Liver (tissue), 9 donors: ENCODE data around the gene PTPRN2. TPM values are rescaled to one million over a fixed set of nuclear protein-coding genes. Genes with fewer than 3 reads are reported as not detected.

ENCODE experiments used
- DNase-seq: peaks from one replicate; pipeline ENCODE4 v3.0.0-alpha.2; 2017; ENCODE audit warnings: low spot score
- H3K27ac ChIP-seq, 2 donors: one replicate each; pipeline ENCODE4 v1.7.0; 2013; ENCODE audit warnings: inconsistent platforms in 2 of 2, low read length in 2 of 2, control low read depth in 1 of 2, low read depth in 1 of 2, mild to moderate bottlenecking in 1 of 2
- H3K27me3 ChIP-seq, 4 donors: one replicate each; pipeline versions ENCODE4 v1.6.1 to v1.7.0; 2013; ENCODE audit warnings: low read length in 3 of 4, inconsistent platforms in 1 of 4, mild to moderate bottlenecking in 1 of 4, moderate library complexity in 1 of 4; ENCODE audit not compliant: control insufficient read depth in 4 of 4, insufficient read depth in 4 of 4
- H3K36me3 ChIP-seq, 4 donors: one replicate each; pipeline versions ENCODE4 v1.6.1 to v1.7.0; 2013; ENCODE audit warnings: low read length in 3 of 4, mild to moderate bottlenecking in 3 of 4, low read depth in 1 of 4, moderate library complexity in 1 of 4; ENCODE audit not compliant: control insufficient read depth in 4 of 4, insufficient read depth in 3 of 4
- H3K4me1 ChIP-seq, 4 donors: one replicate each; pipeline versions ENCODE4 v1.6.1 to v1.7.0; 2013; ENCODE audit warnings: low read length in 3 of 4, mild to moderate bottlenecking in 3 of 4, moderate library complexity in 1 of 4; ENCODE audit not compliant: control insufficient read depth in 4 of 4, insufficient read depth in 4 of 4
- H3K4me3 ChIP-seq, 3 donors: one replicate each; pipeline versions ENCODE4 v1.6.1 to v1.7.0; 2013; ENCODE audit warnings: low read length in 3 of 3, control low read depth in 1 of 3, low read depth in 1 of 3, mild to moderate bottlenecking in 1 of 3
- H3K9ac ChIP-seq, 2 donors: one replicate each; pipeline ENCODE4 v1.7.0; 2013; ENCODE audit warnings: low read length in 2 of 2, mild to moderate bottlenecking in 2 of 2, moderate library complexity in 2 of 2, control low read depth in 1 of 2, low read depth in 1 of 2
- H3K9me3 ChIP-seq, 4 donors: one replicate each; pipeline versions ENCODE4 v1.6.1 to v1.7.0; 2013; ENCODE audit warnings: low read length in 3 of 4; ENCODE audit not compliant: control insufficient read depth in 4 of 4
- EGR1 ChIP-seq, 2 donors: IDR thresholded peaks; 2 replicates each; pipeline ENCODE4 v1.6.1; 2016 to 2018; ENCODE audit warnings: antibody characterized with exemption in 2 of 2, low read depth in 2 of 2
- FOXA1 ChIP-seq: IDR thresholded peaks from 2 replicates; pipeline ENCODE4 v1.6.1; 2016; ENCODE audit warnings: antibody characterized with exemption
- FOXA2 ChIP-seq: IDR thresholded peaks from 2 replicates; pipeline ENCODE4 v1.6.1; 2016; ENCODE audit warnings: antibody characterized with exemption
- GABPA ChIP-seq, 2 donors: IDR thresholded peaks in 1 of 2; conservative IDR thresholded peaks in 1 of 2; 2 replicates each; pipeline ENCODE4 v1.6.1; 2016; ENCODE audit warnings: antibody characterized with exemption in 2 of 2, mild to moderate bottlenecking in 1 of 2, moderate library complexity in 1 of 2
- HNF4A ChIP-seq, 2 donors: conservative IDR thresholded peaks; 2 replicates each; pipeline ENCODE4 v1.6.1; 2016; ENCODE audit warnings: antibody characterized with exemption in 2 of 2, mild to moderate bottlenecking in 2 of 2
- HNF4G ChIP-seq: IDR thresholded peaks from 2 replicates; pipeline ENCODE4 v1.6.1; 2016; ENCODE audit warnings: antibody characterized with exemption
- JUND ChIP-seq, 2 donors: IDR thresholded peaks; 2 replicates each; pipeline ENCODE4 v1.6.1; 2016; ENCODE audit warnings: antibody characterized with exemption in 2 of 2
- NR2F2 ChIP-seq: IDR thresholded peaks from 2 replicates; pipeline ENCODE4 v1.6.1; 2016; ENCODE audit warnings: antibody characterized with exemption
- RAD21 ChIP-seq, 2 donors: IDR thresholded peaks; 2 replicates each; pipeline ENCODE4 v1.6.1; 2016; ENCODE audit warnings: antibody characterized with exemption in 2 of 2, mild to moderate bottlenecking in 2 of 2
- RXRA ChIP-seq, 2 donors: IDR thresholded peaks; 2 replicates each; pipeline ENCODE4 v1.6.1; 2017 to 2018; ENCODE audit warnings: antibody characterized with exemption in 2 of 2, mild to moderate bottlenecking in 1 of 2
- SP1 ChIP-seq: IDR thresholded peaks from 2 replicates; pipeline ENCODE4 v1.6.1; 2018; ENCODE audit warnings: antibody characterized with exemption, mild to moderate bottlenecking
- TAF1 ChIP-seq: conservative IDR thresholded peaks from 2 replicates; pipeline ENCODE4 v1.6.1; 2016; ENCODE audit warnings: antibody characterized with exemption, mild to moderate bottlenecking
- YY1 ChIP-seq: IDR thresholded peaks from 2 replicates; pipeline ENCODE4 v1.6.1; 2016; ENCODE audit warnings: antibody characterized with exemption, mild to moderate bottlenecking
- WGBS: extraction: QIAGEN DNeasy Blood & Tissue Kit; methylation state at CpG from one replicate; pipeline ENCODE4 v1.1.7; 2013; 5-methylcytosine and 5-hydroxymethylcytosine counted together
- polyA plus RNA-seq, 2 donors: library from polyadenylated mRNA; stranded (reverse) in 1 of 2; unstranded in 1 of 2; fragments of 200-250 nt in 1 of 2; fragments of >200 nt in 1 of 2; fragmentation: Nextera tagmentation in 1 of 2; extraction: Ambion mirVana in 1 of 2; gene quantifications; one replicate each; pipeline versions ENCODE4 v1.2.1 to v1.2.3, GENCODE V29; 2013 to 2015
- total RNA-seq, 2 donors: library from RNA; depleted of rRNA; stranded (reverse); fragments of >200 nt; gene quantifications; one replicate each; pipeline ENCODE4 v1.2.3, GENCODE V29; 2014
- TF ChIP-seq, protein P1 (sequence below): fragments of 150-350 bp; IDR thresholded peaks from 2 replicates; pipeline ENCODE4 v1.5.1; 2017; ENCODE audit warnings: improper control_type of control experiment, low read depth, low read length; ENCODE audit not compliant: missing input control
- TF ChIP-seq, protein P2 (sequence below): IDR thresholded peaks from 2 replicates; pipeline ENCODE4 v1.6.1; 2016; ENCODE audit warnings: antibody characterized with exemption
- TF ChIP-seq, protein P3 (sequence below): IDR thresholded peaks from 2 replicates; pipeline ENCODE4 v1.6.1; 2016; ENCODE audit warnings: antibody characterized with exemption, mild to moderate bottlenecking
- TF ChIP-seq, protein P4 (sequence below): IDR thresholded peaks from 2 replicates; pipeline ENCODE4 v1.6.1; 2016; ENCODE audit warnings: antibody characterized with exemption
- donor health status: healthy.
- donor health status: healthy.
- donor health status: healthy.
- donor health status: healthy.
- donor health status: healthy.

Gene PTPRN2
- total and polyA plus RNA-seq, 4 donors = 0.75 to 1.9 (median 1.1) TPM

DNA sequence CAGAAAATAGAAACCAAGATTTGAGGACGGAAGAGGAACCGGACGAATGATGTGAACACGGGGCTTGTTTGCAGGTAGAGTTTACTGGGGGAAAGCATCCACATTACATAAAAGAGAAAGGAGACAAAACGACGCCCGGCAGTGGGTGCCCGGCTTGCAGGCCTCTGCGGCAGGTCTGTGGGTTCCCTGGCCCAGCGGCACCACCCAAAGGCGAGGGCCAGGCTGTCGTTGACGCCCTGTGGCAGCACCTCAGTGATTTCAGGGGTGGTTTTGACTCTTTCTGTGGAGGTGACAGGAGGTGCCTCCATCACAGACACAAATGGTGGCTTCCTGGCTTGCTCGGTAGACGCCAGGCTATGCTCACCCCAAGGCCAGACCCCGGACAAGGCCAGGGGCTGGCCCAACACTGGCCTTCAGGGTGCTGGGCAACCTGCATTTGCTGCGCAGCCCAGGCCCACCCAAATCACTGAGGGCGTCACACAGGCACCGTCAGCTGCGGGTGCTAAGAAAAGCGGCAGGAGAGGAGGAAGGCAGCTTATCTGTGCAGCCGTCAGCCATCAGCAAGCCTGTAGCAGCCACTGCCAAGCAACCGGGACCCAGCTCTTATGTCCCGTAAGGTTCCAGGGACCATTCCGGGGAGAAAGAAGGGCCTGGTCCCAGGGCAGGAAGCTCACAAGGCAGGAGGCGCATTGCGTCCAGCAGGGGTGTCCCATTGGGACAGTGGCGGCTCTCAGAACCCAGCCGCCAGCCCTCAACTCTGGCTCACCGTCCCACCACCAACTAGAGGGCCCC lies 230.3 kb downstream of the PTPRN2 start:
- DNase-seq = no peak
- H3K4me1 ChIP-seq = no peaks in the 10 kb centered on the region

More for the DNA sequence above, 230.3 kb downstream of the PTPRN2 start:
- H3K36me3 ChIP-seq = no peaks in the 10 kb centered on the region
- H3K4me3 ChIP-seq = no peak overlapping the region
- no peak for TF ChIP-seq RXRA (IDR thresholded peaks at IDR 0.05)
- TF ChIP-seq YY1 = no peak
- TF ChIP-seq, protein P1, sequence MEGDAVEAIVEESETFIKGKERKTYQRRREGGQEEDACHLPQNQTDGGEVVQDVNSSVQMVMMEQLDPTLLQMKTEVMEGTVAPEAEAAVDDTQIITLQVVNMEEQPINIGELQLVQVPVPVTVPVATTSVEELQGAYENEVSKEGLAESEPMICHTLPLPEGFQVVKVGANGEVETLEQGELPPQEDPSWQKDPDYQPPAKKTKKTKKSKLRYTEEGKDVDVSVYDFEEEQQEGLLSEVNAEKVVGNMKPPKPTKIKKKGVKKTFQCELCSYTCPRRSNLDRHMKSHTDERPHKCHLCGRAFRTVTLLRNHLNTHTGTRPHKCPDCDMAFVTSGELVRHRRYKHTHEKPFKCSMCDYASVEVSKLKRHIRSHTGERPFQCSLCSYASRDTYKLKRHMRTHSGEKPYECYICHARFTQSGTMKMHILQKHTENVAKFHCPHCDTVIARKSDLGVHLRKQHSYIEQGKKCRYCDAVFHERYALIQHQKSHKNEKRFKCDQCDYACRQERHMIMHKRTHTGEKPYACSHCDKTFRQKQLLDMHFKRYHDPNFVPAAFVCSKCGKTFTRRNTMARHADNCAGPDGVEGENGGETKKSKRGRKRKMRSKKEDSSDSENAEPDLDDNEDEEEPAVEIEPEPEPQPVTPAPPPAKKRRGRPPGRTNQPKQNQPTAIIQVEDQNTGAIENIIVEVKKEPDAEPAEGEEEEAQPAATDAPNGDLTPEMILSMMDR = no peak
- no peak for TF ChIP-seq RAD21 (IDR thresholded peaks at IDR 0.05)
- no peak for TF ChIP-seq JUND (IDR thresholded peaks at IDR 0.05)
- TF ChIP-seq, protein P2, sequence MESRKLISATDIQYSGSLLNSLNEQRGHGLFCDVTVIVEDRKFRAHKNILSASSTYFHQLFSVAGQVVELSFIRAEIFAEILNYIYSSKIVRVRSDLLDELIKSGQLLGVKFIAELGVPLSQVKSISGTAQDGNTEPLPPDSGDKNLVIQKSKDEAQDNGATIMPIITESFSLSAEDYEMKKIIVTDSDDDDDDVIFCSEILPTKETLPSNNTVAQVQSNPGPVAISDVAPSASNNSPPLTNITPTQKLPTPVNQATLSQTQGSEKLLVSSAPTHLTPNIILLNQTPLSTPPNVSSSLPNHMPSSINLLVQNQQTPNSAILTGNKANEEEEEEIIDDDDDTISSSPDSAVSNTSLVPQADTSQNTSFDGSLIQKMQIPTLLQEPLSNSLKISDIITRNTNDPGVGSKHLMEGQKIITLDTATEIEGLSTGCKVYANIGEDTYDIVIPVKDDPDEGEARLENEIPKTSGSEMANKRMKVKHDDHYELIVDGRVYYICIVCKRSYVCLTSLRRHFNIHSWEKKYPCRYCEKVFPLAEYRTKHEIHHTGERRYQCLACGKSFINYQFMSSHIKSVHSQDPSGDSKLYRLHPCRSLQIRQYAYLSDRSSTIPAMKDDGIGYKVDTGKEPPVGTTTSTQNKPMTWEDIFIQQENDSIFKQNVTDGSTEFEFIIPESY = no peak
- no peak for TF ChIP-seq EGR1 (IDR thresholded peaks at IDR 0.05; ENCODE audit: low read depth in 2 of 2)
- TF ChIP-seq FOXA1 = no peak
- no peak for TF ChIP-seq FOXA2
- TF ChIP-seq, protein P3, sequence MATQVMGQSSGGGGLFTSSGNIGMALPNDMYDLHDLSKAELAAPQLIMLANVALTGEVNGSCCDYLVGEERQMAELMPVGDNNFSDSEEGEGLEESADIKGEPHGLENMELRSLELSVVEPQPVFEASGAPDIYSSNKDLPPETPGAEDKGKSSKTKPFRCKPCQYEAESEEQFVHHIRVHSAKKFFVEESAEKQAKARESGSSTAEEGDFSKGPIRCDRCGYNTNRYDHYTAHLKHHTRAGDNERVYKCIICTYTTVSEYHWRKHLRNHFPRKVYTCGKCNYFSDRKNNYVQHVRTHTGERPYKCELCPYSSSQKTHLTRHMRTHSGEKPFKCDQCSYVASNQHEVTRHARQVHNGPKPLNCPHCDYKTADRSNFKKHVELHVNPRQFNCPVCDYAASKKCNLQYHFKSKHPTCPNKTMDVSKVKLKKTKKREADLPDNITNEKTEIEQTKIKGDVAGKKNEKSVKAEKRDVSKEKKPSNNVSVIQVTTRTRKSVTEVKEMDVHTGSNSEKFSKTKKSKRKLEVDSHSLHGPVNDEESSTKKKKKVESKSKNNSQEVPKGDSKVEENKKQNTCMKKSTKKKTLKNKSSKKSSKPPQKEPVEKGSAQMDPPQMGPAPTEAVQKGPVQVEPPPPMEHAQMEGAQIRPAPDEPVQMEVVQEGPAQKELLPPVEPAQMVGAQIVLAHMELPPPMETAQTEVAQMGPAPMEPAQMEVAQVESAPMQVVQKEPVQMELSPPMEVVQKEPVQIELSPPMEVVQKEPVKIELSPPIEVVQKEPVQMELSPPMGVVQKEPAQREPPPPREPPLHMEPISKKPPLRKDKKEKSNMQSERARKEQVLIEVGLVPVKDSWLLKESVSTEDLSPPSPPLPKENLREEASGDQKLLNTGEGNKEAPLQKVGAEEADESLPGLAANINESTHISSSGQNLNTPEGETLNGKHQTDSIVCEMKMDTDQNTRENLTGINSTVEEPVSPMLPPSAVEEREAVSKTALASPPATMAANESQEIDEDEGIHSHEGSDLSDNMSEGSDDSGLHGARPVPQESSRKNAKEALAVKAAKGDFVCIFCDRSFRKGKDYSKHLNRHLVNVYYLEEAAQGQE = no peak
- no peak for TF ChIP-seq HNF4A (conservative IDR thresholded peaks at IDR 0.05)
- no peak for TF ChIP-seq HNF4G
- no peak for TF ChIP-seq SP1
- TF ChIP-seq TAF1 = no peak
- TF ChIP-seq, protein P4, sequence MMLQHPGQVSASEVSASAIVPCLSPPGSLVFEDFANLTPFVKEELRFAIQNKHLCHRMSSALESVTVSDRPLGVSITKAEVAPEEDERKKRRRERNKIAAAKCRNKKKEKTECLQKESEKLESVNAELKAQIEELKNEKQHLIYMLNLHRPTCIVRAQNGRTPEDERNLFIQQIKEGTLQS = no peak
- TF ChIP-seq GABPA (IDR thresholded peaks at IDR 0.05 in 1 of 2, conservative IDR thresholded peaks at IDR 0.05 in 1 of 2) = no peak
- no peak for TF ChIP-seq NR2F2
- no peak overlapping the region for H3K27ac ChIP-seq
- H3K9me3 ChIP-seq = peaks cover 0 to 15% (median 1%) of the 10 kb centered on the region in 4 donors
- H3K27me3 ChIP-seq = peaks cover 0 to 4% (median 0%) of the 10 kb centered on the region in 4 donors
- no peak overlapping the region for H3K9ac ChIP-seq
- 89% methylated on average over 30 of the region's 30 CpGs for WGBS
